GM12892 (cell line): ENCODE results near the gene XRCC3.

ENCODE experiments used
- POLR2A ChIP-seq: IDR thresholded peaks from 2 replicates; pipeline ENCODE4 v1.6.1; 2011; ENCODE audit warnings: low read depth, low read length, control low read depth
- TAF1 ChIP-seq: IDR thresholded peaks from 2 replicates; pipeline ENCODE4 v1.6.1; 2011; ENCODE audit warnings: low read depth, mild to moderate bottlenecking, control low read depth, low read length, borderline replicate concordance

DNA sequence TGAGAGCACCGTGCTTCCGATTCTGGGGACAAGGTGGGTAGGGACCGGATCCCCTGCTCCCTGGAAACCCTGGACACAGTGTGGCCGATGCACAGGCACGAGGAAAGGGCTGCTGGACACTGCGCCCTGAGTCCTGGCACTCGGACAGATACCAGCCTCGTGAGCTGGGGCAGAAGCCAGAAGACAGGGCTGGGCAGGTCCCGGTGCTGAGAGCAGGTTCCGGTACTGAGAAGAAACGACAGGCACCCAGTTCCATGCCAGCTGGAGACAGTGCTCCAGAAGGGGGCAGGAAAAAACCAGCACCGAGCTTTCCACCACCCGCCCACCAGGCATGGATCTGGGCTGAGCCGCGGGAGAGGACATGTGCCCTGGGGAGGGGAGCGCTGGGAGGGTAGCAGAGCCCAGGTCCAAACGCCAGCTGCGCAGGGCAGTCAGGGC lies 6.5 kb downstream of the XRCC3 start:
- no peak for TF ChIP-seq TAF1
- TF ChIP-seq POLR2A, result no peak
